Epithelial cell of prostate (primary cell): ENCODE results near the gene OSGIN1.

Experiments
- DNase-seq: peaks from one replicate; pipeline ENCODE4 v3.0.0-alpha.2; 2011; ENCODE audit warnings: low read depth, low spot score
- H3K27ac ChIP-seq: fragments of 450-650 bp; 2 replicates; pipeline ENCODE4 v1.5.1; 2017; ENCODE audit warnings: mild to moderate bottlenecking

OSGIN1 gene

GRCh38 chr16:83994087-83994486, 41.0 kb downstream of the OSGIN1 start:
- peak; percentile 84 for DNase-seq
- H3K27ac ChIP-seq: peak overlapping the region; percentile 53

- DNase-seq: no peak
- peak overlapping the region; percentile 53 for H3K27ac ChIP-seq
These were observed 41.7 kb downstream of the OSGIN1 start for GRCh38 chr16:83994703-83995102.

GRCh38 chr16:83995754-83996153, 42.7 kb downstream of the OSGIN1 start:
- no peak overlapping the region for H3K27ac ChIP-seq
- no peak for DNase-seq

- no peak for DNase-seq
- H3K27ac ChIP-seq: no peak overlapping the region
These were observed 43.6 kb downstream of the OSGIN1 start for GRCh38 chr16:83996481-83997252.

GRCh38 chr16:83998091-83998490, 45.1 kb downstream of the OSGIN1 start:
- H3K27ac ChIP-seq: no peak overlapping the region
- DNase-seq: no peak

GRCh38 chr16:84000989-84001642, 48.1 kb downstream of the OSGIN1 start:
- no peak for DNase-seq
- H3K27ac ChIP-seq: no peak overlapping the region

- H3K27ac ChIP-seq: no peak overlapping the region
- DNase-seq: no peak
These were observed 48.7 kb downstream of the OSGIN1 start for GRCh38 chr16:84001726-84002125.

- no peak for DNase-seq
- no peak overlapping the region for H3K27ac ChIP-seq
These were observed 50.0 kb downstream of the OSGIN1 start for GRCh38 chr16:84003038-84003437.

GRCh38 chr16:84004442-84004841, 51.4 kb downstream of the OSGIN1 start:
- DNase-seq: no peak
- no peak overlapping the region for H3K27ac ChIP-seq

- H3K27ac ChIP-seq: no peak overlapping the region
- no peak for DNase-seq
These were observed 52.4 kb downstream of the OSGIN1 start for GRCh38 chr16:84005391-84005790.

- no peak overlapping the region for H3K27ac ChIP-seq
- DNase-seq: no peak
These were observed 54.5 kb downstream of the OSGIN1 start for GRCh38 chr16:84007520-84007919.

GRCh38 chr16:84007965-84008364, 54.9 kb downstream of the OSGIN1 start:
- no peak overlapping the region for H3K27ac ChIP-seq
- no peak for DNase-seq

GRCh38 chr16:84009282-84009681, 56.2 kb downstream of the OSGIN1 start:
- no peak overlapping the region for H3K27ac ChIP-seq
- no peak for DNase-seq

- peak; percentile 97 for DNase-seq
- H3K27ac ChIP-seq: no peak overlapping the region
These were observed 60.9 kb downstream of the OSGIN1 start for GRCh38 chr16:84013787-84014569.

GRCh38 chr16:84014570-84015327, 61.7 kb downstream of the OSGIN1 start:
- H3K27ac ChIP-seq: no peak overlapping the region
- DNase-seq: no peak

GRCh38 chr16:84015399-84015798, 62.4 kb downstream of the OSGIN1 start:
- no peak overlapping the region for H3K27ac ChIP-seq
- no peak for DNase-seq
